Mesenchymal stem cell (in vitro differentiated cells and primary cell): ENCODE results near the gene REX1BD.
A peak's percentile ranks its signal among the peaks of the same experiment; 100 is the strongest.

Experiments
- DNase-seq: peaks from one replicate; pipeline ENCODE4 v3.0.0-alpha.2; 2013
- H2AFZ ChIP-seq: one replicate; pipeline ENCODE4 v1.6.1; 2013; ENCODE audit warnings: low read depth, mild to moderate bottlenecking, control low read depth, inconsistent platforms, low read length, moderate library complexity
- H2AK5ac ChIP-seq: 2 replicates; pipeline ENCODE4 v1.6.1; 2013; ENCODE audit warnings: low read length, moderate library complexity, mild to moderate bottlenecking, inconsistent platforms; ENCODE audit not compliant: severe bottlenecking
- H2BK120ac ChIP-seq: one replicate; pipeline ENCODE4 v1.6.1; 2013; ENCODE audit warnings: low read depth, mild to moderate bottlenecking, inconsistent platforms, low read length, moderate library complexity
- H2BK12ac ChIP-seq, 2 experiments: one replicate each; pipeline ENCODE4 v1.6.1; 2013; ENCODE audit warnings: inconsistent platforms in 2 of 2, low read length in 2 of 2, mild to moderate bottlenecking in 2 of 2, moderate library complexity in 2 of 2, control low read depth in 1 of 2
- H2BK15ac ChIP-seq: one replicate; pipeline ENCODE4 v1.6.1; 2013; ENCODE audit warnings: mild to moderate bottlenecking, low read depth, inconsistent platforms; ENCODE audit not compliant: poor library complexity, severe bottlenecking
- H2BK5ac ChIP-seq: 2 replicates; pipeline ENCODE4 v1.6.1; 2013; ENCODE audit warnings: low read depth, mild to moderate bottlenecking, low read length, control low read depth, inconsistent platforms; ENCODE audit not compliant: poor library complexity, severe bottlenecking
- H3K14ac ChIP-seq, 2 experiments: one replicate each; pipeline ENCODE4 v1.6.1; 2013; ENCODE audit warnings: inconsistent platforms in 2 of 2, low read length in 2 of 2, control low read depth in 1 of 2, mild to moderate bottlenecking in 1 of 2, moderate library complexity in 1 of 2
- H3K18ac ChIP-seq, 2 experiments: one replicate each; pipeline ENCODE4 v1.6.1; 2013; ENCODE audit warnings: inconsistent platforms in 2 of 2, low read length in 2 of 2, control low read depth in 1 of 2, low read depth in 1 of 2, mild to moderate bottlenecking in 1 of 2
- H3K23ac ChIP-seq, 2 experiments: one replicate each; pipeline ENCODE4 v1.6.1; 2013; ENCODE audit warnings: inconsistent platforms in 2 of 2, low read length in 2 of 2, mild to moderate bottlenecking in 2 of 2, moderate library complexity in 2 of 2, control low read depth in 1 of 2
- H3K27ac ChIP-seq: 2 replicates; pipeline ENCODE4 v1.5.1; 2013; ENCODE audit warnings: mild to moderate bottlenecking, moderate library complexity, low read length, control low read depth, inconsistent platforms; ENCODE audit not compliant: poor library complexity, severe bottlenecking
- H3K27me3 ChIP-seq, 2 experiments: 2 replicates each; pipeline versions ENCODE4 v1.6.1 to v1.7.0; 2013; ENCODE audit warnings: low read length in 2 of 2, mild to moderate bottlenecking in 2 of 2, moderate library complexity in 2 of 2, control low read depth in 1 of 2, inconsistent platforms in 1 of 2; ENCODE audit not compliant: control insufficient read depth in 1 of 2, insufficient read depth in 1 of 2
- H3K36me3 ChIP-seq, 2 experiments: 2 replicates each; pipeline versions ENCODE4 v1.6.1 to v1.7.0; 2013; ENCODE audit warnings: low read length in 2 of 2, control low read depth in 1 of 2, inconsistent platforms in 1 of 2, low read depth in 1 of 2, mild to moderate bottlenecking in 1 of 2; ENCODE audit not compliant: insufficient read depth in 2 of 2, control insufficient read depth in 1 of 2
- H3K4ac ChIP-seq, 2 experiments: one replicate each; pipeline ENCODE4 v1.6.1; 2013; ENCODE audit warnings: inconsistent platforms in 2 of 2, low read length in 2 of 2, mild to moderate bottlenecking in 2 of 2, moderate library complexity in 2 of 2, control low read depth in 1 of 2, low read depth in 1 of 2
- H3K4me1 ChIP-seq: 2 replicates; pipeline ENCODE4 v1.6.1; 2013; ENCODE audit warnings: low read depth, low read length, control low read depth; ENCODE audit not compliant: control insufficient read depth, insufficient read depth
- H3K4me2 ChIP-seq: 2 replicates; pipeline ENCODE4 v1.6.1; 2013; ENCODE audit warnings: low read length, mild to moderate bottlenecking, inconsistent platforms; ENCODE audit not compliant: poor library complexity, severe bottlenecking
- H3K4me3 ChIP-seq, 2 experiments: 2 replicates each; pipeline versions ENCODE4 v1.5.1 to v1.7.0; 2013; ENCODE audit warnings: low read length in 2 of 2, mild to moderate bottlenecking in 2 of 2, control low read depth in 1 of 2, low read depth in 1 of 2; ENCODE audit not compliant: insufficient read depth in 1 of 2
- H3K79me1 ChIP-seq: replicated peaks from 2 replicates; pipeline ENCODE4 v1.6.1; 2013; ENCODE audit warnings: mild to moderate bottlenecking, control low read depth, low read length, inconsistent platforms; ENCODE audit not compliant: poor library complexity, severe bottlenecking
- H3K9ac ChIP-seq: 2 replicates; pipeline ENCODE4 v1.7.0; 2013; ENCODE audit warnings: mild to moderate bottlenecking, low read length, moderate library complexity
- H3K9me3 ChIP-seq: 2 replicates; pipeline ENCODE4 v1.7.0; 2013; ENCODE audit warnings: mild to moderate bottlenecking, low read length; ENCODE audit not compliant: control insufficient read depth
- H4K8ac ChIP-seq: one replicate; pipeline ENCODE4 v1.6.1; 2013; ENCODE audit warnings: inconsistent platforms, mild to moderate bottlenecking, low read length, moderate library complexity
- H4K91ac ChIP-seq: one replicate; pipeline ENCODE4 v1.6.1; 2013; ENCODE audit warnings: mild to moderate bottlenecking, low read length, inconsistent platforms
- WGBS: methylation state at CpG from one replicate; pipeline ENCODE4 v1.1.7; 2013; ENCODE audit warnings: mixed read lengths; 5-methylcytosine and 5-hydroxymethylcytosine counted together

REX1BD gene

DNA sequence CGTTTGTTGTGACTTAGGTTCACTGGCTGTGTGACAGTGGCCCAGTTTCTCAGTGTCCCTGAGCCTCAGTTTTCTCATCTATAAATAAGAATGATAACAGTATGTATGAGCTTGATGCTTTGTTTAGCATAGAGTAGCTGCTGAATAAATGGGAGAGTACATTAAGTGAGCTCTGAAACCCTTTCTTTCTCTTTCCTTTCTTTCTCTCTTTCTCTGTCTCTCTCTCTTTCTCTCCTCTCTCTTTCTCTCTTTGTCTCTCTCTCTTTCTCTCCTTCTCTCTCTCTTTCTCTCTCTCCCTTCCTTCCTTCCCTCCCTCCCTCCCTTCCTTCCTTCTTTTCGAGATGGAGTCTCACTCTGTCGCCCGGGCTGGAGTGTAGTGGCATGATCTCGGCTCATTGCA, 28.9 kb upstream of the REX1BD start:
- 98% methylated on average over 5 of the region's 5 CpGs for WGBS
- Histone ChIP-seq H3K14ac (no peak overlapping the region), H3K79me1 (peaks cover 18% of the 10 kb centered on the region), H3K9me3 (no peaks in the 10 kb centered on the region), H3K4ac (no peak overlapping the region), H3K23ac (no peak overlapping the region), H3K27ac (no peak overlapping the region), H2BK15ac (no peak overlapping the region), H2BK120ac (no peak overlapping the region), H3K27me3 (no peaks in the 10 kb centered on the region), H3K36me3 (peaks cover 28 to 30% of the 10 kb centered on the region in 2 experiments), H2BK12ac (no peak overlapping the region), H4K91ac (no peak overlapping the region), H2AK5ac (no peak overlapping the region), H3K9ac (peak overlapping the region; percentile 53), H4K8ac (no peak overlapping the region), H3K4me1 (peaks cover 4% of the 10 kb centered on the region), H2AFZ (no peak overlapping the region), H2BK5ac (no peak overlapping the region), H3K18ac (no peak overlapping the region), H3K4me2 (no peak overlapping the region), H3K4me3 (no peak overlapping the region)
- no peak for DNase-seq

DNA sequence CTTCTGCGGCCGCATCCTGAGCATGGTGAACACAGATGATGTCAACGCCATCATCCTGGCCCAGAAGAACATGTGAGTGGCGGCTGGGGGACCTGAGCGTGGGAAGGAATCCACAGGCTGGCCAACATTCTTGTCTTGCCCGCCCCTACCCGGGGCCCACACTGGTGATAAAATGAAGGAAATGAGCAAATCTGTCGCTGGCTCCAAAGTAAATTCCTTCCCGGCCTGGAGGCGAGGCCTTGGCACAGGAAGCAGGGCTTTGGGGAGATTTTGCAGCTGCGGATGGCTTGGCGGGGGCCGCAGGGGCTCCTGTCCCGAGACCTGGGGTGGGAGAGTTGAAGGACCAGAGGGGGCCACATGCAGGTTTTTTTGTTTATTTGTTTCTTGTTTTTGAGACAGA, 26.5 kb upstream of the REX1BD start:
- no peak for DNase-seq
- Histone ChIP-seq H3K36me3 (peaks cover 52% of the 10 kb centered on the region in 2 experiments), H3K14ac (no peak overlapping the region), H3K27me3 (no peaks in the 10 kb centered on the region), H3K79me1 (peaks cover 22% of the 10 kb centered on the region), H3K4me2 (no peak overlapping the region), H3K18ac (no peak overlapping the region), H4K8ac (no peak overlapping the region), H2AK5ac (no peak overlapping the region), H3K23ac (no peak overlapping the region), H3K9me3 (no peaks in the 10 kb centered on the region), H2BK12ac (no peak overlapping the region), H2BK120ac (no peak overlapping the region), H2AFZ (no peak overlapping the region), H3K4me3 (no peak overlapping the region), H3K4me1 (peaks cover 4% of the 10 kb centered on the region), H3K9ac (peak overlapping the region; percentile 48), H2BK5ac (no peak overlapping the region), H3K27ac (no peak overlapping the region), H4K91ac (no peak overlapping the region), H3K4ac (no peak overlapping the region), H2BK15ac (no peak overlapping the region)
- 96% methylated on average over 14 of the region's 14 CpGs for WGBS

- H3K4ac ChIP-seq = no peak overlapping the region
- H3K4me2 ChIP-seq = no peak overlapping the region
- no peak overlapping the region for H2BK5ac ChIP-seq
- no peak overlapping the region for H4K91ac ChIP-seq
- peaks cover 17% of the 10 kb centered on the region for H3K79me1 ChIP-seq
- H3K14ac ChIP-seq = no peak overlapping the region
- no peaks in the 10 kb centered on the region for H3K27me3 ChIP-seq
- no peak overlapping the region for H2AFZ ChIP-seq
- H3K9me3 ChIP-seq = no peaks in the 10 kb centered on the region
- peaks cover 72 to 73% of the 10 kb centered on the region in 2 experiments for H3K36me3 ChIP-seq
- H3K18ac ChIP-seq = no peak overlapping the region
- H2BK12ac ChIP-seq = no peak overlapping the region
- no peak overlapping the region for H3K23ac ChIP-seq
- no peak overlapping the region for H3K9ac ChIP-seq
- no peak overlapping the region for H2BK15ac ChIP-seq
- H2AK5ac ChIP-seq = no peak overlapping the region
- DNase-seq = no peak
- H3K4me3 ChIP-seq = no peak overlapping the region
- no peak overlapping the region for H2BK120ac ChIP-seq
- H3K27ac ChIP-seq = no peak overlapping the region
- no peak overlapping the region for H4K8ac ChIP-seq
- 93% methylated on average over 8 of the region's 8 CpGs for WGBS
- no peaks in the 10 kb centered on the region for H3K4me1 ChIP-seq
These were observed 21.6 kb upstream of the REX1BD start for GRCh38 chr19:18566953-18567352.

- Histone ChIP-seq H3K4me1 (peaks cover 8% of the 10 kb centered on the region), H2BK15ac (no peak overlapping the region), H3K36me3 (peaks cover 63 to 67% of the 10 kb centered on the region in 2 experiments), H3K9me3 (no peaks in the 10 kb centered on the region), H2BK120ac (no peak overlapping the region), H2AFZ (no peak overlapping the region), H4K8ac (no peak overlapping the region), H2BK12ac (no peak overlapping the region), H3K4me3 (no peak overlapping the region), H3K27me3 (no peaks in the 10 kb centered on the region), H3K18ac (no peak overlapping the region), H3K14ac (no peak overlapping the region), H3K4ac (no peak overlapping the region), H3K23ac (no peak overlapping the region), H4K91ac (no peak overlapping the region), H2BK5ac (no peak overlapping the region), H3K79me1 (peaks cover 15% of the 10 kb centered on the region), H2AK5ac (no peak overlapping the region), H3K27ac (no peak overlapping the region), H3K4me2 (no peak overlapping the region), H3K9ac (no peak overlapping the region)
- no peak for DNase-seq
- WGBS = 92% methylated on average over 15 of the region's 15 CpGs
These were observed 20.2 kb upstream of the REX1BD start for GRCh38 chr19:18568367-18568766.
